HUES48 (cell line): ENCODE measurements around the gene CPLX1.
"Not testable (repeated sequence)": the region's sequence is repeated elsewhere in the genome, so short reads cannot be mapped to it uniquely, and the experiment has no call there.

Experiments used
- H3K27ac ChIP-seq: one replicate; pipeline ENCODE4 v1.7.0; 2013; ENCODE audit warnings: low read depth, low read length, inconsistent platforms
- H3K27me3 ChIP-seq: 2 replicates; pipeline ENCODE4 v1.6.1; 2013; ENCODE audit warnings: mild to moderate bottlenecking, low read length; ENCODE audit not compliant: control insufficient read depth, insufficient read depth
- H3K36me3 ChIP-seq: 2 replicates; pipeline ENCODE4 v1.6.1; 2013; ENCODE audit warnings: low read length; ENCODE audit not compliant: control insufficient read depth, insufficient read depth
- H3K4me1 ChIP-seq: 2 replicates; pipeline ENCODE4 v1.6.1; 2013; ENCODE audit warnings: mild to moderate bottlenecking, low read length; ENCODE audit not compliant: control insufficient read depth, insufficient read depth
- H3K4me3 ChIP-seq: 2 replicates; pipeline ENCODE4 v1.5.1; 2013; ENCODE audit warnings: mild to moderate bottlenecking, low read depth, low read length
- H3K9ac ChIP-seq: 2 replicates; pipeline ENCODE4 v1.6.1; 2013; ENCODE audit warnings: mild to moderate bottlenecking, low read depth, low read length, moderate library complexity
- H3K9me3 ChIP-seq: 2 replicates; pipeline ENCODE4 v1.6.1; 2013; ENCODE audit warnings: low read length; ENCODE audit not compliant: control insufficient read depth, insufficient read depth

CPLX1 gene

DNA sequence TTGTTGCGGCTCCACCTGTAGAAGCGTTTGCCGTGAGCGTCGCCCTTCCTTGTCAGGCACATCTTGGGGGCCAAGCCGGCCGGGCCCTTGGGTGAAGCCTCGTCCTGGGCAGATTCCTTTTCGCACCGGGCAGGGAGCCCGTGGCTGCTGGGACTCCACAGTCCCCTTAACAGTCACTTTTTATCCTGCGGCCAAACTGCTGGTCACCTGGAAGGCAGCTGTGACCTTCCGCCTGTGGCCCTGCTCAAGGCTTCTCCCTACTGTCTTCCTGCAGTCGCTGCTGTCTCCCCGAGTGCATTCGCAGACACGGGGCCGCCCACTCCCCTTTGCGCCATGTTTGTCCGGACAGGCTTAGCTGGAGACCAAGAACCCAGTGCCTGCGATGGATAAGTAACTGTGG lies 65.3 kb downstream of the CPLX1 start:
- Histone ChIP-seq H3K36me3 (peaks cover 54% of the 10 kb centered on the region), H3K27ac (no peak overlapping the region), H3K4me1 (no peaks in the 10 kb centered on the region), H3K9ac (no peak overlapping the region), H3K9me3 (no peaks in the 10 kb centered on the region), H3K27me3 (no peaks in the 10 kb centered on the region), H3K4me3 (no peak overlapping the region)

- not testable (repeated sequence) for H3K9ac ChIP-seq, H3K27ac ChIP-seq
Measured at GRCh38 chr4:759810-760209, 66.1 kb downstream of the CPLX1 start.

GRCh38 chr4:757111-757510 lies 68.8 kb downstream of the CPLX1 start:
- H3K27me3 ChIP-seq, result no peaks in the 10 kb centered on the region
- H3K27ac ChIP-seq, result no peak overlapping the region
- no peak overlapping the region for H3K9ac ChIP-seq
- H3K4me3 ChIP-seq, result no peak overlapping the region
- no peaks in the 10 kb centered on the region for H3K9me3 ChIP-seq
- peaks cover 45% of the 10 kb centered on the region for H3K36me3 ChIP-seq
- H3K4me1 ChIP-seq, result no peaks in the 10 kb centered on the region

More at GRCh38 chr4:759810-760209, 66.1 kb downstream of the CPLX1 start:
- H3K4me3 ChIP-seq, H3K4me1 ChIP-seq, H3K27me3 ChIP-seq, H3K9me3 ChIP-seq: not testable (repeated sequence)
- peaks cover 57% of the 10 kb centered on the region for H3K36me3 ChIP-seq

DNA sequence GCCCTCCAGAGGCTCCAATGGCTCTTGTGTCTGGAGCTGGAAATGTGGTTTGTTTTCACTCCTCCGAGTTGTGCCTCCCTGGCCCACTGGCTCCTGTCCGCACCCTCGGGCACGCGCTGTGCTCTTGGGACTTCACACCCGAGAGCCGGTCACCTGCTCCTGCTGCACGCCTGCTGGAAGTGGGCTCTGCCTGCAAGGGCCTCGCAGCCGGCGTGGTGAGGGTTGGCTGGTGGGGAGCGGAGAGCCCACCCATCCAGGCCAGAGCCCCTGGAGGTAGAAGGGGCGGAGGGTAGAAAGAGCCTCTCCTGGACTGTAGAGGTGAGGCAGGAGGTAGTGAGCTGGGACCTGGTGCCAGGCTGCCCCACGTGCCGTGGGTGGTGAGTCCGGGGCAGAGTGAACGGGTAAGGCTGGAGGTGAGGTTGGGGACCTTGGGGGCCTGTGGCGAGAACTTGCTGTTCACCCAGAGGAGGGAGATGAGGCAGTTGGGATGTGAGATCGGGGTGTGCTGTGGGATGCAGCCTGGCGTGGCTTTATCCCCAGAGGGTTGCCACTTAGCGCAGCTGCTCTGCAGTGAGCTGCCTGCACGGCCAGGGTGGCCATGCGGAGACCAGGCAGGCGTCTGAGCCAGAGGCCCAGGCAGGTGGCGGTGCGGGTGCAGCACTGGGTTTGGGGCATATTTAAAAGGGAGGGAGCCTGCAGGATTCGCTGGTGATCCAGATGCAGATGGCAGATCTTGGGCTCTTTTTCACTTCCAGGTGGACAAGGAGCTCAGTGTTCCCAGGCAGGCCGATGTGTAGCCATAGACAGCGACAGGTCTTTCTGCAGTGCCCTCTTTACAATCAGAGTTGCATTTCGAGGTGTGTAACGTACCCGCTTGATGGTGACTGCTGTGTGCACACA lies 71.5 kb downstream of the CPLX1 start:
- Histone ChIP-seq H3K9me3 (no peaks in the 10 kb centered on the region), H3K27ac (no peak overlapping the region), H3K4me1 (no peaks in the 10 kb centered on the region), H3K9ac (no peak overlapping the region), H3K4me3 (no peak overlapping the region), H3K27me3 (no peaks in the 10 kb centered on the region), H3K36me3 (peaks cover 48% of the 10 kb centered on the region)

DNA sequence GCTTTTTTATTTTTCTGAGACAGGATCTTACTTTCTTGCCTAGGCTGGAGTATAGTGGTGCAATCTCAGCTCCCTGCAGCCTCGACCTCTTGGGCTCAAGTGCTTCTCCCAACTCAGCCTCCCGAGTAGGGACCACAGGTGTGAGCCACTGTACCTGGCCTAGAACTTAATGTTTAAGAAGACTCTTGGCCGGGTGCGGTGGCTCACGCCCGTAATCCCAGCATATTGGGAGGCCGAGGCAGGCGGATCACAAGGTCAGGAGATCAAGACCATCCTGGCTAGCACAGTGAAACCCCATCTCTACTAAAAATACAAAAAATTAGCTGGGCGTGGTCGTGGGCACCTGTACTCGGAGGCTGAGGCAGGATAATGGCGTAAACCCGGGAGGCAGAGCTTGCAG lies 72.7 kb downstream of the CPLX1 start:
- not testable (repeated sequence) for H3K4me1 ChIP-seq, H3K27me3 ChIP-seq, H3K9ac ChIP-seq, H3K9me3 ChIP-seq, H3K4me3 ChIP-seq, H3K27ac ChIP-seq
- H3K36me3 ChIP-seq, result peaks cover 52% of the 10 kb centered on the region

GRCh38 chr4:752196-752861 lies 73.6 kb downstream of the CPLX1 start:
- Histone ChIP-seq H3K4me3 (no peak overlapping the region), H3K27ac (no peak overlapping the region), H3K4me1 (no peaks in the 10 kb centered on the region), H3K9me3 (no peaks in the 10 kb centered on the region), H3K9ac (no peak overlapping the region), H3K36me3 (peaks cover 56% of the 10 kb centered on the region), H3K27me3 (no peaks in the 10 kb centered on the region)

DNA sequence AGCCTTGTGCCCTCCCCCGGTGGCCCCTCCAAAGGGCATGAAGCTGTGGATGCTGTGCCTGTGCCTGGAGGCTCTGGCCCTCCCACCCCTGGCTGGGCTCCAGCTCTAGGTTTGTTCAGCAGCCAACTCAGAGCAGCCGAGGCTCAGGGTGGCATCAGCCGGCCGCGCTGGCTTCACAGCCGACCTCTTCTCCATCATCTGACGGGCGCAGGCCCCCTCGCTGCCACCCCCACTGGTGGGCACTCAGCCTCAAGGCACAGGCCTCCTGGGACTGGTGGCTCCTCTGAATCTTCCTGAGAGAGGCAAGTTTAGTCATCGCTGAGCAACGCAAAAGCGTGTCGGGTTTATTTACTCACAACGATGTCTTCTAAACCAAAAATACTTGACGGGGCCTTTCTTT lies 74.3 kb downstream of the CPLX1 start:
- Histone ChIP-seq H3K9me3 (no peaks in the 10 kb centered on the region), H3K27ac (no peak overlapping the region), H3K27me3 (no peaks in the 10 kb centered on the region), H3K9ac (no peak overlapping the region), H3K4me1 (no peaks in the 10 kb centered on the region), H3K4me3 (no peak overlapping the region), H3K36me3 (peaks cover 54% of the 10 kb centered on the region)

GRCh38 chr4:749698-750666 lies 75.9 kb downstream of the CPLX1 start:
- Histone ChIP-seq H3K4me3 (no peak overlapping the region), H3K36me3 (peaks cover 49% of the 10 kb centered on the region), H3K27me3 (no peaks in the 10 kb centered on the region), H3K9me3 (no peaks in the 10 kb centered on the region), H3K4me1 (no peaks in the 10 kb centered on the region), H3K27ac (no peak overlapping the region), H3K9ac (no peak overlapping the region)

DNA sequence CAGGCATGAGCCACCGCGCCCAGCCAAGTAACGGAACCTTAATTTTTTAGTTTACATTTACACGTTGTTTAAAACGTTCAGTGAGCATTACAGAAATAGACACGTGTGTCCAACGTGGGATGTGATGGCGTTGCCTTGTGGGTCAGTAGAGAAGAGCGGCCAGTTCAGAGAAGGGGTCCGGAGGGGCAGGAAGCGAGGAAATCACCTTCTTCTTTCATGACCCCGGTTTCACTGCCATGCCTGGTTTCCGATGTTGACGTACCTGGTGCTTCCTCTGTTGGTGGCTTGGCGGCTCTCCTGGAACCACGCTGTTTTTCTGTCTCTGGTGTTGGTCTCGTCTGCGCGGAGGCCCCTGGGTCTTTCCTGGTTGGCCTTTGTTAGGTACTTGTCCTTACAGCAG lies 77.5 kb downstream of the CPLX1 start:
- Histone ChIP-seq H3K27me3 (no peaks in the 10 kb centered on the region), H3K9me3 (no peaks in the 10 kb centered on the region), H3K36me3 (peaks cover 48% of the 10 kb centered on the region), H3K4me1 (no peaks in the 10 kb centered on the region), H3K4me3 (no peak overlapping the region), H3K9ac (no peak overlapping the region), H3K27ac (no peak overlapping the region)

DNA sequence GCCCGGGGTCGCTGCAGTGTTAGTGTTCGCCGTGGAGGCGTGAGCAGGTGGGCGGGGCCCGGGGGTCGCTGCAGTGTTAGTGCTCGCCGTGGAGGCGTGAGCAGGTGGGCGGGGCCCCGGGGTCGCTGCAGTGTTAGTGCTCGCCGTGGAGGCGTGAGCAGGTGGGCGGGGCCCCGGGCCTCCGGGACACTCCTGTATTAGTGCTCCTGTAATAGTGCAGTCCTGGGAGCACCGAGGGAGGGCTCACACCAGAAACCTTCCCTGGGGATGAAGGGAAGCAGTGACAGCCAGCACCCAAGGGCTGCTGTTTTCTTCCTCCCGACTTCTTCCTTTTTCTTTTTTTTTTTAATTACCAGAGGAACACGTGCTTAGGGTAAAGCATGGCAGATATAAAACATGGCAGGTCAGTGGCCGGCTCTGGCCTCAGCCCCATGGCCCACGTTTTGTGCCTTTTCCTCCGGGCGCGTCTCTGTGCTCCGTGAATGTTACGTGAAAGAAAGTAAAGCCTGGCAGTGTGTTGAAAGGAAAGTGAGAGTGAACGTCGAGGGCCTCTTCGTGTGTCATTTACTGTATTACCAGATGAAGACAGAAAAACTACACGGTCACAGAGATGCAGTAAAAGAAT lies 78.3 kb downstream of the CPLX1 start:
- H3K9ac ChIP-seq, result no peak overlapping the region
- H3K4me1 ChIP-seq, result no peaks in the 10 kb centered on the region
- H3K27me3 ChIP-seq, result no peaks in the 10 kb centered on the region
- H3K9me3 ChIP-seq, result no peaks in the 10 kb centered on the region
- no peak overlapping the region for H3K27ac ChIP-seq
- peaks cover 46% of the 10 kb centered on the region for H3K36me3 ChIP-seq
- H3K4me3 ChIP-seq, result no peak overlapping the region
